GM12864 (cell line): ENCODE measurements around the gene LYPD1.

Source experiments
- DNase-seq: peaks from one replicate; pipeline ENCODE4 v3.0.0-alpha.2; 2011; ENCODE audit warnings: low read depth
- H3K4me3 ChIP-seq: 2 replicates; pipeline ENCODE4 v1.5.1; 2011; ENCODE audit warnings: mild to moderate bottlenecking, low read depth, low read length, control low read depth
- TF ChIP-seq, protein P1 (sequence below): IDR thresholded peaks from 2 replicates; pipeline ENCODE4 v1.5.1; 2011; ENCODE audit warnings: low read depth, mild to moderate bottlenecking, moderate library complexity, low read length, control low read depth, inconsistent platforms; ENCODE audit errors: missing control alignments

Gene LYPD1

DNA sequence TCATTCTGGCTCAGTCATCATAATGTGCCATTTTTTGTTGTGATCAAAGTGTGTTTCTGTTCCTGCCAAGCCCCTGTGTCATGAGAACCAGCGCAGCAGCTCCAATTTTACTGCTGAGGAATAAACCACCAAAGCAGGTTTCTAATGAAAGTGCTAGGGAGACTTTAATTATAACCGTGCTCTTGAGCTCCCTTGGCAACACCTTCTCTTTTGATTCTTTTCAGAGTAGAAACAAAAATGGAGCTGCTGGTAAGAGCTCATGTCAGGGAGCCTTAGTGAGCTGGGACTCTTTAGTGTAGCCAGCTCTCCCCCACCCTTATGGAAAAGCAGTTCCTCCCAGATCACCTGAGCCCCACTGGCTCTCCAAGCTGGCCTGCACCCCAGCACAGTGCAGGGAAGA is 74.3 kb downstream of the LYPD1 start:
- DNase-seq = no peak
- H3K4me3 ChIP-seq = no peak overlapping the region
- TF ChIP-seq, protein P1, sequence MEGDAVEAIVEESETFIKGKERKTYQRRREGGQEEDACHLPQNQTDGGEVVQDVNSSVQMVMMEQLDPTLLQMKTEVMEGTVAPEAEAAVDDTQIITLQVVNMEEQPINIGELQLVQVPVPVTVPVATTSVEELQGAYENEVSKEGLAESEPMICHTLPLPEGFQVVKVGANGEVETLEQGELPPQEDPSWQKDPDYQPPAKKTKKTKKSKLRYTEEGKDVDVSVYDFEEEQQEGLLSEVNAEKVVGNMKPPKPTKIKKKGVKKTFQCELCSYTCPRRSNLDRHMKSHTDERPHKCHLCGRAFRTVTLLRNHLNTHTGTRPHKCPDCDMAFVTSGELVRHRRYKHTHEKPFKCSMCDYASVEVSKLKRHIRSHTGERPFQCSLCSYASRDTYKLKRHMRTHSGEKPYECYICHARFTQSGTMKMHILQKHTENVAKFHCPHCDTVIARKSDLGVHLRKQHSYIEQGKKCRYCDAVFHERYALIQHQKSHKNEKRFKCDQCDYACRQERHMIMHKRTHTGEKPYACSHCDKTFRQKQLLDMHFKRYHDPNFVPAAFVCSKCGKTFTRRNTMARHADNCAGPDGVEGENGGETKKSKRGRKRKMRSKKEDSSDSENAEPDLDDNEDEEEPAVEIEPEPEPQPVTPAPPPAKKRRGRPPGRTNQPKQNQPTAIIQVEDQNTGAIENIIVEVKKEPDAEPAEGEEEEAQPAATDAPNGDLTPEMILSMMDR = no peak

DNA sequence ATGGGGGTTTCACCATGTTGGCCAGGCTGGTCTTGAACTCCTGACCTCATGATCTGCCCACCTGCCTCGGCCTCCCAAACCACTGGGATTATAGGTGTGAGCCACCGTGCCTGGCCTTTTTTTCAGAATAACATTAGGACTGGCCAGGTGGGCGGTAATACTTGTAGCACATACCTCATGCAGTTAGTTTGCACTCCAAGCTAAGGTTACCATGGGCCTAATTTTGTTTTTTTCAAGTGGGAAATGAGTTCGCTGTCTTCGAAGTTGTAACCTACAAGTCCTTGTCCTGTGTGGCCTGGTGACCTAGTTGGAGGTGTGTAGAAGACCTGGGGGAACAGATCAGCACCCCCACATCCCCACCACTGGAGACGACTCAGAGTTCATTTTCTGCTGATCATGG is 74.8 kb downstream of the LYPD1 start:
- no peak for DNase-seq
- no peak overlapping the region for H3K4me3 ChIP-seq
- TF ChIP-seq, protein P1 = no peak
